Measurements from ENCODE around the gene NEO1.

Gene NEO1

DNA sequence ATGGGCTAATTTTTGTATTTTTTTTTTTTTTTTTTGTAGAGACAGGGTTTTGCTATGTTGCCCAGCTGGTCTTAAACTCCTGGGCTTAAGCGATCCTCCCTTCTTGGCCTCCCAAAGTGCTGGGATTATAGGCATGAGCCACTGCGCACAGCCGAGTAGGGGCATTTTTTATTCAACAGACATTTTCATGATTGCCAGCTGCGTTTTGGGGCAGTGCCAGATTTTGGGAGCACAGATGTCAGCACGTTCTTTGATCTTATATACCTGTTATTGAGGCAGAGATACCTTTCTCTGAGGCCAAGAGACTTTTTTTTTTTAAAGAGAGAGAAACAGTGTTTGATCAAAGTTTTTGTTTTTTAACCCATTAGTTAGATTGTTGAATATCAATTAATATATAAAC, 16.8 kb downstream of the NEO1 start:
- H3K9me3 Mint-ChIP-seq: no peaks in the 10 kb centered on the region
- no peaks in the 10 kb centered on the region for H3K36me3 Mint-ChIP-seq (ENCODE audit: insufficient read depth)
- no peak for DNase-seq (ENCODE audit: low spot score in 2 of 2)
- H3K27ac Mint-ChIP-seq (ENCODE audit: low read depth): no peak overlapping the region
- peaks cover 14% of the 10 kb centered on the region for H3K4me1 Mint-ChIP-seq
- ATAC-seq (replicated peaks; ENCODE audit: extremely low read depth, poor library complexity, severe bottlenecking): no peak
- no peaks in the 10 kb centered on the region for H3K27me3 Mint-ChIP-seq
- no peak overlapping the region for H3K4me3 Mint-ChIP-seq

DNA sequence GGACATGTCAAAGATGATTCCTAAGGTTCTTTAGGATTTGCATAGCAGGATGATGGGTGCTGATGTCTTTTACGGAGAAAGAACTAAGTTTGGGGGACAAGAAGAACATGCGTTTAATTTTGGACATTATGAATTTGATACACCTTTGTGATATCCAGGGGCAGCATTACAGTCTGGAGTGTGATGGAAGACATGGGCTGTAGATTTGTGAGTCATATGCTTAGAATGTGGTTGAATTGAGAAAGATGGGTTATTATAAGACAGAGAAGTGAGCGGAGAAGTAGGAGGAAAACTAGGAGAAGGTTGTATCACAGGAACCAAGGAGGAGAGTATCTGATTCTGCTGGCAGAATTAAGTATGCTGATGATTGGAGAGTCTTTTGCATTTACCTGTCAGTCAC, 20.6 kb downstream of the NEO1 start:
- no peak for ATAC-seq (replicated peaks; ENCODE audit: extremely low read depth, poor library complexity, severe bottlenecking)

DNA sequence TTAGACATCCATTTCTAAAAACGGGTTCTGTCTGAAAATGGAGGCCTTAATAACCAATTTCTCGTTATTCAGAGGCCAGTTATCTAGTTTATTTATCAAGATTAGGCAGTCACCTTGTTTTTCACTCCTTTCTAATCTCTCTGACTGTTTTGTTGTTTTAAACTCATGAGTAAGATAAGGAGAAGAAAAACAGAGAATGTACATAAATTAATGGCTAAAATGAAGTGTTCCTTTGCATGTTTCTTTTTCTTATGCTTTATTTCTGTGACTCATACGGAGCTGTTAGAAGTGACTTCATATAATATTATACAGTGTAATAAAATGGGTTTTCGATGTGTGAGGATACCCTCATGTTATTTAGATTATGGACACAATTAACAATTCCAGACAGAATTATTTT, 22.0 kb downstream of the NEO1 start:
- DNase-seq (ENCODE audit: low spot score in 2 of 2) (no peak), ATAC-seq (replicated peaks; ENCODE audit: extremely low read depth, poor library complexity, severe bottlenecking) (no peak)
- Mint-ChIP-seq H3K36me3 (ENCODE audit: insufficient read depth) (no peaks in the 10 kb centered on the region), H3K27ac (ENCODE audit: low read depth) (no peak overlapping the region), H3K27me3 (no peaks in the 10 kb centered on the region), H3K9me3 (no peaks in the 10 kb centered on the region), H3K4me3 (no peak overlapping the region), H3K4me1 (peaks cover 5% of the 10 kb centered on the region)

More for the DNA sequence above, 20.6 kb downstream of the NEO1 start:
- DNase-seq (ENCODE audit: low spot score in 2 of 2): no peak
- no peaks in the 10 kb centered on the region for H3K27me3 Mint-ChIP-seq
- no peaks in the 10 kb centered on the region for H3K9me3 Mint-ChIP-seq
- peaks cover 5% of the 10 kb centered on the region for H3K4me1 Mint-ChIP-seq
- H3K36me3 Mint-ChIP-seq (ENCODE audit: insufficient read depth): no peaks in the 10 kb centered on the region
- H3K4me3 Mint-ChIP-seq: no peak overlapping the region
- no peak overlapping the region for H3K27ac Mint-ChIP-seq (ENCODE audit: low read depth)

GRCh38 chr15:73075160-73075859, 23.0 kb downstream of the NEO1 start:
- Mint-ChIP-seq H3K27me3 (no peaks in the 10 kb centered on the region), H3K36me3 (ENCODE audit: insufficient read depth) (no peaks in the 10 kb centered on the region), H3K4me3 (no peak overlapping the region), H3K4me1 (no peaks in the 10 kb centered on the region), H3K27ac (ENCODE audit: low read depth) (no peak overlapping the region), H3K9me3 (no peaks in the 10 kb centered on the region)
- DNase-seq (ENCODE audit: low spot score in 2 of 2): no peak
- ATAC-seq (replicated peaks; ENCODE audit: extremely low read depth, poor library complexity, severe bottlenecking): no peak

DNA sequence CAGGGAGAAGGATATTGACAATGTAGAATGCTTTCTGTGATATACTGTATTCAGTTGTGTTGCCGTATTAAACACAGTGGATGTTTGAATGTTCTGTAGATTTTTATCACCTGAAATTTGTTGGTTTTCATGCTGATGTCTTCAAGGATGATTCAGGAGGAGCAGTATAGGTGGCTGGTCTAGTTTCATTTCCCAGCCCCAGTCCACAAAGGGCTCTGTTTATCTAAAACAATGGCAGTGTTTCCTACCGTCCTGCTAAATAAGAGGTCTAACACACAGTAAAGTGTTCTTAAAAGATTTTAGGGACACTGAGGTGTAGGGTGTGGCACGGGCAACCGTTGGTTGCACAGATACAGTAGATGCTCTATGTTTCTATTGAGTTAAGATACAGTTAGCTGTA, 26.0 kb downstream of the NEO1 start:
- Mint-ChIP-seq H3K4me3 (no peak overlapping the region), H3K27me3 (no peaks in the 10 kb centered on the region), H3K4me1 (no peaks in the 10 kb centered on the region), H3K27ac (ENCODE audit: low read depth) (no peak overlapping the region), H3K36me3 (ENCODE audit: insufficient read depth) (no peaks in the 10 kb centered on the region), H3K9me3 (no peaks in the 10 kb centered on the region)
- ATAC-seq (replicated peaks; ENCODE audit: extremely low read depth, poor library complexity, severe bottlenecking) (no peak), DNase-seq (ENCODE audit: low spot score in 2 of 2) (no peak)

- H3K9me3 Mint-ChIP-seq: no peaks in the 10 kb centered on the region
- no peaks in the 10 kb centered on the region for H3K4me1 Mint-ChIP-seq
- no peak overlapping the region for H3K27ac Mint-ChIP-seq (ENCODE audit: low read depth)
- no peak for DNase-seq (ENCODE audit: low spot score in 2 of 2)
- H3K27me3 Mint-ChIP-seq: no peaks in the 10 kb centered on the region
- no peak overlapping the region for H3K4me3 Mint-ChIP-seq
- ATAC-seq (replicated peaks; ENCODE audit: extremely low read depth, poor library complexity, severe bottlenecking): no peak
- no peaks in the 10 kb centered on the region for H3K36me3 Mint-ChIP-seq (ENCODE audit: insufficient read depth)
These were observed 26.5 kb downstream of the NEO1 start for GRCh38 chr15:73078722-73079121.

DNA sequence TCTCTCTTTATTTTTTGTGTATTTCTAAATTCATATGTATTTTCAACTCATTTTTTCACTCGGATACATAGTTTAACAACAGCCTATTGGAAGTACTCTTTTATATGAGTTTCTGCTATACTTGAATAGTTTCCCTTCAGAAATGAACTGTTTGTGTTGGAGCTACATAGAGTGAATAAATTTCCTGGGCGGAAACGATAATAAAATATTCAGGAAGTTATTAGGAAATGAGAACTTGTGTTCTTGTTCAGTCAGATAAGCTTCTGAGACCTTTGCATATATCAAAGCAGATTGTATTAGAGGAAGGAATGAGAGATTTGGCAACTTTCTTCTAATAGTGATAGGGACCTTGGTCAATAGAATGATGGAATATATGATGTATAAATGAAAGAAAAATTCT, 27.3 kb downstream of the NEO1 start:
- H3K4me3 Mint-ChIP-seq: no peak overlapping the region
- H3K9me3 Mint-ChIP-seq: no peaks in the 10 kb centered on the region
- H3K4me1 Mint-ChIP-seq: no peaks in the 10 kb centered on the region
- DNase-seq (ENCODE audit: low spot score in 2 of 2) (no peak), ATAC-seq (replicated peaks; ENCODE audit: extremely low read depth, poor library complexity, severe bottlenecking) (no peak)
- no peaks in the 10 kb centered on the region for H3K27me3 Mint-ChIP-seq
- H3K36me3 Mint-ChIP-seq (ENCODE audit: insufficient read depth): no peaks in the 10 kb centered on the region
- no peak overlapping the region for H3K27ac Mint-ChIP-seq (ENCODE audit: low read depth)

DNA sequence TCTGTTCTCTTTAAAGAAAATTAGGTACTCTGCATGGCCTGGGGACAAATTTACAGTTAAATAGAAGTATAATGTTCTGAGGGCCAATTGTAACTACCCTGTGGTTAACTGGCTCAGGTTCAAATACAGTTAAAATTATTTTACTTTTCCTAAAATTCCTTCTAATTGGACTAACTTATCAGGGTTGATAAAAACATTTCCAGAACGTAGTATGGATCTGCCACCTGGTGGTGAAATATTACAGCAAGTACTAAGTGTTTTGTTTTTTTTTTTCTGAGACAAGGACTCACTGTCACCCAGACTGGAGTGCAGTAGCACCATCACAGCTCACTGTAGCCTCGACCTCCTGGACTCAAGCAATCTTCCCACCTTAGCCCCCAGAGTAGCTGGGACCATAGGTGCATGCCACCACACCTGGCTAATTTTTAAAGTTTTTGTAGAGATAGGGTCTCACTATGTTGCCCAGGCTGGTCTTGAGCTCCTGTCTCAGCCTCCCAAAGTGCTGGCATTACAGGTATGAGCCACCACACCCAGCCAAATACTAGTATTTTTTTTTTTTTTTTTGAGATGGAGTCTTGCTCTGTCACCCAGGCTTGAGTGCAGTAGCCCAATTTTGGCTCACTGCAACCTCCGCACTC, 29.2 kb downstream of the NEO1 start:
- Mint-ChIP-seq H3K27me3 (no peaks in the 10 kb centered on the region), H3K27ac (ENCODE audit: low read depth) (no peak overlapping the region), H3K36me3 (ENCODE audit: insufficient read depth) (no peaks in the 10 kb centered on the region), H3K9me3 (no peaks in the 10 kb centered on the region), H3K4me1 (no peaks in the 10 kb centered on the region), H3K4me3 (no peak overlapping the region)
- ATAC-seq (replicated peaks; ENCODE audit: extremely low read depth, poor library complexity, severe bottlenecking) (no peak), DNase-seq (ENCODE audit: low spot score in 2 of 2) (no peak)

DNA sequence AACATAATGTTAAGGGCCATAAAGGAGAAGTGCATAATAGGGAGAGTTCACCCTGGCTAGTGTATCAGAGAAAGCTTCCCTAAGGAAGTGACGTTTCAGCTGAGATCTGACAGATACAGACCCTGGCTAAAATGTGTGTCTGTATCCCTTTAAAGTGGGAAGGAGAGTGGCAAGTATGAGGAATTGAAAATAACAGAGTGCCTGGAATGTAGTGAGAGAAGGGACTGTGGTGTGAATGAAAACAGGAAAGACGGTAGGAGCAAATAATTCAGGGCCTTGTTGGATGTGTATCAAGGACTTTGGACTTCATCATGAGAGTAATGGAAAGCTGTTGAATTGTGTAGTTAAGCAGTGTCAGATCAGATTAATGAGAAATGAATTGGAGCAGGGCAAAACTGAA, 30.5 kb downstream of the NEO1 start:
- no peak for DNase-seq (ENCODE audit: low spot score in 2 of 2)
- Mint-ChIP-seq H3K36me3 (ENCODE audit: insufficient read depth) (no peaks in the 10 kb centered on the region), H3K27me3 (peaks cover under 1% of the 10 kb centered on the region), H3K9me3 (no peaks in the 10 kb centered on the region), H3K4me1 (peaks cover 7% of the 10 kb centered on the region), H3K27ac (ENCODE audit: low read depth) (no peak overlapping the region), H3K4me3 (no peak overlapping the region)
- no peak for ATAC-seq (replicated peaks; ENCODE audit: extremely low read depth, poor library complexity, severe bottlenecking)

DNA sequence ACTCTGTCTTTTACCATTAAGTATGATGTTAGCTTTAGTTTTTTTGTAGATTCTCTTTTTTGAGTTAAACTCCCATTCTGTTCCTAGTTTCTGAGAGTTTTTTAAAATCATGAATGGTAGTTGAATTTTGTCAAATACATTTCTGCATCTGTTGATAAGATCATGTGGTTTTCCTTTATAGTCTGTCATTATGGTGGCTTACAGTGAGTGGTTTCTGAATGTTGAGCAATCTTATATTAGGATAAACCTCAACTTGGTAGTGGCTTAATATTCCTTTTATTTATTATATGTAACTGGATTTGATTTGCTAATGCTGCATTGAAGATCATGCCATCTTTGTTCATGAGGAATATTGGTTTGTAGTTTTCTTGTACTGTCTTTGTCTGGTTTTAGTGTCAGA, 34.8 kb downstream of the NEO1 start:
- H3K36me3 Mint-ChIP-seq (ENCODE audit: insufficient read depth): no peaks in the 10 kb centered on the region

DNA sequence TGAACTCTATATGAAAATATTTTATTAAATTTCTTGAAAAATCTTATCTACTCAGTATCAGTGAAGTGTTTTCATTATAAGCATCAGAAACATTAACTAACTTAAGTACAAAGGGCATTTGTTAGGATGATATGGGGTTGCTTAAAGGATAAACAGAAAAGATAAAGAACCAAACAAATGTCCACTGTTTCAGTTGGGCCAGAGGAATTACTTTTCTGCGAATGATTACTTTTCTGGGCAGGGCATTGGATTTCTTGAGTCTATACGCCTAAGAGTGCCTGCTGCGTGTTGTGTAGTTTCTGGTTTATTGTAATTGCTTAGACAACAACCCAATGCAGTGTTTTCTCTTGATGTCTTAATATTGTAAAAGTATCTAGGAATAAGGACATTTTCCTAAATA, 52.8 kb downstream of the NEO1 start:
- no peak for DNase-seq (ENCODE audit: low spot score in 2 of 2)
- ATAC-seq (replicated peaks; ENCODE audit: extremely low read depth, poor library complexity, severe bottlenecking): no peak

More for the DNA sequence above, 34.8 kb downstream of the NEO1 start:
- H3K27ac Mint-ChIP-seq (ENCODE audit: low read depth): no peak overlapping the region
- peaks cover 7% of the 10 kb centered on the region for H3K4me1 Mint-ChIP-seq
- no peak overlapping the region for H3K4me3 Mint-ChIP-seq
- H3K27me3 Mint-ChIP-seq: peaks cover 13% of the 10 kb centered on the region
- H3K9me3 Mint-ChIP-seq: no peaks in the 10 kb centered on the region
- ATAC-seq (replicated peaks; ENCODE audit: extremely low read depth, poor library complexity, severe bottlenecking) (no peak), DNase-seq (ENCODE audit: low spot score in 2 of 2) (no peak)

DNA sequence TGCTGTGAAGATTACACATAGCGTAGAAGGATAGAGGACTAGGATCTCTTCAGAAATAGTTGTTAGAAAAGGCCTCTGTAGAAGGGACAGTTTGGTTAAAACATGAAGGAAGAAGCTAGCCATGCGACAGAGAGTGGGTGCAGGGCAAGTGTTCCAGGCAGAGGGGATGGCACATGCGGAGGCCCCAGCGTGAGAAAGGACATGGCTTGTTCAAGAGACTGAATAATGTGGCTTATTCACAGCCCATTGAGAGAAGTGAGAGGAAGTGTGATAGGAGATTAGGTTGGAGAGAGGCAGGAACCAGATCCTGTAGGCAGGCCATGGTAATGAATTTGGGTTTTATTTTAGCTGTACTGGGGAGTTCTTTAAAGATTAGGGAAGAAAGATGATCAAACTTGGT, 56.4 kb downstream of the NEO1 start:
- H3K4me3 Mint-ChIP-seq: no peak overlapping the region
- no peak for DNase-seq (ENCODE audit: low spot score in 2 of 2)

More for the DNA sequence above, 52.8 kb downstream of the NEO1 start:
- H3K27me3 Mint-ChIP-seq: no peaks in the 10 kb centered on the region
- H3K36me3 Mint-ChIP-seq (ENCODE audit: insufficient read depth): no peaks in the 10 kb centered on the region
- H3K4me1 Mint-ChIP-seq: no peaks in the 10 kb centered on the region
- H3K27ac Mint-ChIP-seq (ENCODE audit: low read depth): no peak overlapping the region
- no peaks in the 10 kb centered on the region for H3K9me3 Mint-ChIP-seq
- no peak overlapping the region for H3K4me3 Mint-ChIP-seq

DNA sequence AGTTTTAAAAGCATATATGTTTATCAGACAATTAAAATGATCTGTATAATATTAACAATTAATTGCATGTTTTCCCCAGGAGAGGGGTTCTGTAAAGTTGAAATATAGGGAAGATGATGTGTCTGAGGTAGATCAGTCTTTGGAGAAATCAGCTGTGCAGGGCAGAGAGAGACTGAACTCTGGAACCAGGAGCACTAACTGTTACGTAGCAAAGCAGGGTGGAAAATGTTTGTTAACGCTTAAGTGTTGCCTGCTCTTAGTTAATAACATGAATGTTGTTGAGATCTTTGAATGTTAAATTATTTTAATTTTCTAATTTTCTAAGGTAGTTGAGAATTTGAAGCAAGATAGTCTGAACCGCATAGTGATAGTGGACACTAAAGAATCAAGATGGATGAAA, 57.5 kb downstream of the NEO1 start:
- ATAC-seq (replicated peaks; ENCODE audit: extremely low read depth, poor library complexity, severe bottlenecking): no peak
- H3K36me3 Mint-ChIP-seq (ENCODE audit: insufficient read depth): no peaks in the 10 kb centered on the region
- H3K27me3 Mint-ChIP-seq: no peaks in the 10 kb centered on the region
- no peaks in the 10 kb centered on the region for H3K9me3 Mint-ChIP-seq
- H3K4me3 Mint-ChIP-seq: no peak overlapping the region
- no peak overlapping the region for H3K27ac Mint-ChIP-seq (ENCODE audit: low read depth)
- no peak for DNase-seq (ENCODE audit: low spot score in 2 of 2)
- no peaks in the 10 kb centered on the region for H3K4me1 Mint-ChIP-seq

More for the DNA sequence above, 56.4 kb downstream of the NEO1 start:
- Mint-ChIP-seq H3K36me3 (ENCODE audit: insufficient read depth) (no peaks in the 10 kb centered on the region), H3K27ac (ENCODE audit: low read depth) (no peak overlapping the region), H3K27me3 (no peaks in the 10 kb centered on the region), H3K4me1 (no peaks in the 10 kb centered on the region), H3K9me3 (no peaks in the 10 kb centered on the region)
- no peak for ATAC-seq (replicated peaks; ENCODE audit: extremely low read depth, poor library complexity, severe bottlenecking)
